ENCODE results near the gene ERLEC1.
"Not testable (repeated sequence)": the region's sequence is repeated elsewhere in the genome, so short reads cannot be mapped to it uniquely, and the experiment has no call there.

The ERLEC1 gene

GRCh38 chr2:53785366-53785765, 1.5 kb upstream of the ERLEC1 start:
- DNase-seq: no peak

GRCh38 chr2:53786352-53786704, 516 bp upstream of the ERLEC1 start:
- peak; percentile 43 for DNase-seq

- DNase-seq: peak; percentile 16
These were observed 908 bp downstream of the ERLEC1 start for GRCh38 chr2:53787614-53788289.

- no peak for DNase-seq
These were observed 6.4 kb downstream of the ERLEC1 start for GRCh38 chr2:53793261-53793660.

- DNase-seq: no peak
These were observed 7.0 kb downstream of the ERLEC1 start for GRCh38 chr2:53793821-53794220.

GRCh38 chr2:53801547-53801946, 14.7 kb downstream of the ERLEC1 start:
- DNase-seq: no peak

GRCh38 chr2:53802617-53803151, 15.8 kb downstream of the ERLEC1 start:
- DNase-seq: no peak

- no peak for DNase-seq
These were observed 24.8 kb downstream of the ERLEC1 start for GRCh38 chr2:53811601-53812000.

- DNase-seq: no peak
These were observed 26.3 kb downstream of the ERLEC1 start for GRCh38 chr2:53813151-53813550.

GRCh38 chr2:53818854-53819435, 32.1 kb downstream of the ERLEC1 start:
- no peak for DNase-seq

- DNase-seq: no peak
These were observed 32.8 kb downstream of the ERLEC1 start for GRCh38 chr2:53819634-53820033.

GRCh38 chr2:53820048-53820447, 33.2 kb downstream of the ERLEC1 start:
- no peak for DNase-seq

GRCh38 chr2:53820711-53821110, 33.9 kb downstream of the ERLEC1 start:
- no peak for DNase-seq

- no peak for DNase-seq
These were observed 35.0 kb downstream of the ERLEC1 start for GRCh38 chr2:53821810-53822209.

GRCh38 chr2:53823639-53824038, 36.8 kb downstream of the ERLEC1 start:
- DNase-seq: peak; percentile 1

- DNase-seq: no peak
These were observed 39.2 kb downstream of the ERLEC1 start for GRCh38 chr2:53826030-53826410.

GRCh38 chr2:53826587-53827397, 39.9 kb downstream of the ERLEC1 start:
- DNase-seq: no peak

- no peak for DNase-seq
These were observed 40.7 kb downstream of the ERLEC1 start for GRCh38 chr2:53827398-53828175.

GRCh38 chr2:53828331-53828730, 41.5 kb downstream of the ERLEC1 start:
- no peak for DNase-seq

GRCh38 chr2:53829273-53829979, 42.6 kb downstream of the ERLEC1 start:
- no peak for DNase-seq

- DNase-seq: not testable (repeated sequence)
These were observed 43.1 kb downstream of the ERLEC1 start for GRCh38 chr2:53829980-53830290.

- DNase-seq: no peak
These were observed 53.7 kb downstream of the ERLEC1 start for GRCh38 chr2:53840580-53840979.

- not testable (repeated sequence) for DNase-seq
These were observed 54.8 kb downstream of the ERLEC1 start for GRCh38 chr2:53841651-53842050.

Data from CD4-positive, alpha-beta T cell treated with Interleukin-17A for 1 hour (primary cell).